DND-41 (cell line): ENCODE data around the gene RASSF8.
A peak's percentile ranks its signal among the peaks of the same experiment; 100 is the strongest.

Experiments
- ATAC-seq: fragments of 200-7000 bp; cut with Tn5 transposase; 3 replicates; pipeline ENCODE4 v1.9.1; 2021; ENCODE audit warnings: low read depth; ENCODE audit not compliant: insufficient read depth
- DNase-seq: peaks from one replicate; pipeline ENCODE4 v3.0.0-alpha.2; 2020
- H2AFZ ChIP-seq: 2 replicates; pipeline ENCODE4 v1.6.0; 2012; ENCODE audit warnings: low read depth, low read length
- H3K27ac ChIP-seq: 2 replicates; pipeline ENCODE4 v1.5.1; 2012; ENCODE audit warnings: low read length, inconsistent platforms
- H3K27me3 ChIP-seq: fragments of 200-600 bp; sonication (generic); 2 replicates; pipeline ENCODE4 v1.6.0; 2012; ENCODE audit warnings: low read length, mild to moderate bottlenecking, inconsistent platforms; ENCODE audit not compliant: insufficient read depth, poor library complexity
- H3K36me3 ChIP-seq: 2 replicates; pipeline ENCODE4 v1.5.1; 2012; ENCODE audit warnings: low read length, inconsistent platforms; ENCODE audit not compliant: insufficient read depth
- H3K4me1 ChIP-seq: 2 replicates; pipeline ENCODE4 v1.5.1; 2012; ENCODE audit warnings: mild to moderate bottlenecking, low read length; ENCODE audit not compliant: insufficient read depth
- H3K4me2 ChIP-seq: 2 replicates; pipeline ENCODE4 v1.6.0; 2012; ENCODE audit warnings: mild to moderate bottlenecking, moderate library complexity, low read length, inconsistent platforms; ENCODE audit not compliant: insufficient read depth
- H3K4me3 ChIP-seq, 2 experiments: fragments of 200-600 bp in 1 of 2; shearing (Covaris generic) in 1 of 2; 2 replicates each; pipeline ENCODE4 v1.5.1; 2012 to 2016; ENCODE audit warnings: inconsistent platforms in 2 of 2, low read length in 2 of 2, mild to moderate bottlenecking in 2 of 2, low read depth in 1 of 2, moderate library complexity in 1 of 2
- H3K79me2 ChIP-seq: 2 replicates; pipeline ENCODE4 v1.6.0; 2012; ENCODE audit warnings: low read length, inconsistent platforms; ENCODE audit not compliant: insufficient read depth
- H3K9ac ChIP-seq: 2 replicates; pipeline ENCODE4 v1.6.0; 2012; ENCODE audit warnings: low read depth, mild to moderate bottlenecking, inconsistent platforms, low read length, moderate library complexity
- H3K9me3 ChIP-seq: 2 replicates; pipeline ENCODE4 v1.5.1; 2012; ENCODE audit warnings: low read length, moderate library complexity, mild to moderate bottlenecking, inconsistent platforms; ENCODE audit not compliant: insufficient read depth, severe bottlenecking
- H4K20me1 ChIP-seq: 2 replicates; pipeline ENCODE4 v1.6.0; 2012; ENCODE audit warnings: low read length; ENCODE audit not compliant: insufficient read depth
- CTCF ChIP-seq: IDR thresholded peaks from 2 replicates; pipeline ENCODE4 v1.5.1; 2012; ENCODE audit warnings: borderline replicate concordance, low read length, moderate library complexity, mild to moderate bottlenecking; ENCODE audit not compliant: poor library complexity, severe bottlenecking; ENCODE audit errors: extremely low read depth
- EZH2 ChIP-seq: IDR thresholded peaks from 3 replicates; pipeline ENCODE4 v1.6.1; 2012; ENCODE audit warnings: borderline replicate concordance, low read depth, mild to moderate bottlenecking, moderate library complexity, low read length, inconsistent platforms; ENCODE audit not compliant: severe bottlenecking

Gene RASSF8

GRCh38 chr12:26118308-26118707 is 159.8 kb downstream of the RASSF8 start:
- H3K36me3 ChIP-seq, result no peaks in the 10 kb centered on the region
- H3K4me3 ChIP-seq, result no peak overlapping the region
- ATAC-seq (no peak), DNase-seq (no peak)
- H3K79me2 ChIP-seq, result no peaks in the 10 kb centered on the region
- peaks cover 28% of the 10 kb centered on the region for H3K4me1 ChIP-seq
- no peak overlapping the region for H3K27ac ChIP-seq
- H3K27me3 ChIP-seq, result peaks cover 68% of the 10 kb centered on the region
- peaks cover 5% of the 10 kb centered on the region; the same call in 1 of the 2 replicates for H4K20me1 ChIP-seq
- H3K4me2 ChIP-seq, result no peak overlapping the region
- no peaks in the 10 kb centered on the region for H3K9me3 ChIP-seq
- H3K9ac ChIP-seq, result no peak overlapping the region
- no peak overlapping the region for H2AFZ ChIP-seq
- TF ChIP-seq CTCF (no peak), EZH2 (no peak)

DNA sequence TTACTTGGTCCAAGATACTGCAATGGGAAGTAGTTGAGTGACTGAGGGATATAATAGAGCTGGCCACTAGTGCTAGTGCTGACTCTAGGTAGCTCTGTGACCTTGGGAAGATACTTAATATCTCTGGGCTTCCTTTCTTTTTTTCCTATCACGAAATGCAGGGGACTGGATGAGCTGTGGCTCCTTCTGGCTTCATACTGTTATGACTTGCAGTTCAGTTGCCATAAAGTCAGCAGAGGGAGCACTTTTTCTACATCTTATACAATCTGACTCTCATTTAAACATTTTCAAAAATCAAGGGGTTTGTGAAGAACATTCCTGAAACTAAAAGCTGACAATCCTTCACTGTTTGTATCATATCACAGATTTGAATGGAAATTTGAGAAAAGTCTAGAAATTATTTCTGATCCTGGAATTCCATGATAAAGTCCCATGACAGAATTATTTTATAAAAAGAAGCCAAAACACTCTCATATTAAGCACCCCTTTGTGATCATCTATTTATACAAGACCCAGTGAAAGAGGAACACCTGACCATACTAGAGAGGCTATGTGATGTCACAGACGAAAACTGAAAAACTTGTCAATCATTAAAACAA is 161.0 kb downstream of the RASSF8 start:
- Histone ChIP-seq H3K27ac (no peak overlapping the region), H3K36me3 (no peaks in the 10 kb centered on the region), H3K4me3 (no peak overlapping the region), H3K9ac (no peak overlapping the region), H2AFZ (no peak overlapping the region), H3K79me2 (no peaks in the 10 kb centered on the region), H3K4me2 (no peak overlapping the region), H3K27me3 (peaks cover 80% of the 10 kb centered on the region), H3K4me1 (peaks cover 16% of the 10 kb centered on the region), H4K20me1 (peaks cover 5% of the 10 kb centered on the region; the same call in 1 of the 2 replicates), H3K9me3 (no peaks in the 10 kb centered on the region)
- no peak for TF ChIP-seq EZH2
- TF ChIP-seq CTCF, result peak; percentile 62
- ATAC-seq (no peak), DNase-seq (no peak)

DNA sequence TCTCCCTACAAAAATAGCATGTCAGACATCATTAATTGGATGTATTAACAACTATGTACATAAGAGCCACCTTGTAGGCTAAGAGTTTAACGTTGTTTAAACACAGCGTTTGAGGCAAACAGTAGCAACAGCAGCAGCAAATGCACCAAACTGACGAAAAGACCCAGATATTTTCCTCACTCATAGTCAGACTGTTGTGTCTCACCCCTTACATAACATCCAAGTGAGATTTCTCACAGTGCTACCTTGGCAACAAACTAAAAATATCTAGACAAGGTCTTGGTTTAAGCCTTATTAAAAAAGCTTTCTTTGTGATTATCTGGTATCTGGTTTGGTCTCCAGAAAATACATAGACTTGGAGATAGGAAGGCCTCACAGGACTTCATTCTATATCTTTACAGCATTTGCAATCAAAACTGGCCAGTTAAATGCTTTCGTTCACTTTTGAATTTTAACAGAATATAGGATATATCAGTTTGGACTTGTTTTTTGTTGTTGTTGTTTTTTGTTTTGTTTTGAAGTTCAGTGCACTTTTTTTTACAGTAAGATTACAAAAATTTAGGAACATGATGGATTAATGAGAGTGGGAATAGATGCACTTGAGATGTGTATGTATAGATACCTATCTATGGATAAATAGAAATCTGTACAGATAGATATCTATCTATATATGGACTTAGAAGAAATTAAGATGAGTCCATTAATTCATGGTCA is 162.2 kb downstream of the RASSF8 start:
- DNase-seq, result no peak
- H3K4me1 ChIP-seq, result peaks cover 16% of the 10 kb centered on the region
- peaks cover 5% of the 10 kb centered on the region; the same call in 1 of the 2 replicates for H4K20me1 ChIP-seq
- H3K36me3 ChIP-seq, result no peaks in the 10 kb centered on the region
- H3K79me2 ChIP-seq, result no peaks in the 10 kb centered on the region
- TF ChIP-seq CTCF (no peak), EZH2 (peak; percentile 51)
- no peak overlapping the region for H2AFZ ChIP-seq
- no peak overlapping the region for H3K27ac ChIP-seq
- no peak for ATAC-seq
- H3K4me3 ChIP-seq, result no peak overlapping the region
- H3K4me2 ChIP-seq, result no peak overlapping the region
- peaks cover 84% of the 10 kb centered on the region for H3K27me3 ChIP-seq
- no peaks in the 10 kb centered on the region for H3K9me3 ChIP-seq
- H3K9ac ChIP-seq, result no peak overlapping the region
